Suprapubic skin (tissue), 4 donors: ENCODE data around the gene SMIM29.

ENCODE experiments used
- POLR2A ChIP-seq, 2 donors: fragments of 450-650 bp; IDR thresholded peaks; one replicate each; pipeline ENCODE4 v1.6.1; 2017; ENCODE audit warnings: antibody characterized with exemption in 2 of 2, mild to moderate bottlenecking in 2 of 2, moderate library complexity in 2 of 2
- POLR2AphosphoS5 ChIP-seq, 3 donors: sonication (generic); formaldehyde crosslinking; IDR thresholded peaks; one replicate each; pipeline ENCODE4 v1.6.1; 2017; ENCODE audit warnings: antibody characterized with exemption in 3 of 3
- TF ChIP-seq, protein P1 (sequence below), 2 donors: fragments of 200-600 bp in 1 of 2; fragments of 450-650 bp in 1 of 2; sonication (generic) in 1 of 2; IDR thresholded peaks; one replicate each; pipeline ENCODE4 v1.5.1; 2016 to 2019; ENCODE audit warnings: antibody characterized with exemption in 2 of 2, mild to moderate bottlenecking in 1 of 2, moderate library complexity in 1 of 2

GRCh38 chr6:34288581-34288980, 39.8 kb upstream of the SMIM29 start:
- TF ChIP-seq POLR2AphosphoS5 (IDR thresholded peaks at IDR 0.05) (no peak), POLR2A (IDR thresholded peaks at IDR 0.05) (no peak)
- TF ChIP-seq, protein P1, sequence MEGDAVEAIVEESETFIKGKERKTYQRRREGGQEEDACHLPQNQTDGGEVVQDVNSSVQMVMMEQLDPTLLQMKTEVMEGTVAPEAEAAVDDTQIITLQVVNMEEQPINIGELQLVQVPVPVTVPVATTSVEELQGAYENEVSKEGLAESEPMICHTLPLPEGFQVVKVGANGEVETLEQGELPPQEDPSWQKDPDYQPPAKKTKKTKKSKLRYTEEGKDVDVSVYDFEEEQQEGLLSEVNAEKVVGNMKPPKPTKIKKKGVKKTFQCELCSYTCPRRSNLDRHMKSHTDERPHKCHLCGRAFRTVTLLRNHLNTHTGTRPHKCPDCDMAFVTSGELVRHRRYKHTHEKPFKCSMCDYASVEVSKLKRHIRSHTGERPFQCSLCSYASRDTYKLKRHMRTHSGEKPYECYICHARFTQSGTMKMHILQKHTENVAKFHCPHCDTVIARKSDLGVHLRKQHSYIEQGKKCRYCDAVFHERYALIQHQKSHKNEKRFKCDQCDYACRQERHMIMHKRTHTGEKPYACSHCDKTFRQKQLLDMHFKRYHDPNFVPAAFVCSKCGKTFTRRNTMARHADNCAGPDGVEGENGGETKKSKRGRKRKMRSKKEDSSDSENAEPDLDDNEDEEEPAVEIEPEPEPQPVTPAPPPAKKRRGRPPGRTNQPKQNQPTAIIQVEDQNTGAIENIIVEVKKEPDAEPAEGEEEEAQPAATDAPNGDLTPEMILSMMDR (IDR thresholded peaks at IDR 0.05) = no peak
